Measurements from ENCODE around the gene LOX.
A peak's percentile ranks its signal among the peaks of the same experiment; 100 is the strongest.

The LOX gene

GRCh38 chr5:122078116-122079110 is at the start of gene LOX:
Gene LOX, minus strand, starts transcription at chr5:122078259. Its CDS starts 274 bp downstream, at chr5:122077985.
- peaks cover 17% of the 10 kb centered on the region for H3K4me1 Mint-ChIP-seq (ENCODE audit: low read depth)
- intact Hi-C loops (cut with micrococcal nuclease), result loop anchor here (10.0 kb wide), 1 partner anchor 114 kb away; the partner anchor contains the start of gene SRFBP1
- peak within 1 kb of the TSS; percentile 68 for H3K4me3 Mint-ChIP-seq
- no peaks in the 10 kb centered on the region for H3K36me3 Mint-ChIP-seq (ENCODE audit: low read depth)
- no peak within 1 kb of the TSS for H3K27ac Mint-ChIP-seq
- H3K27me3 Mint-ChIP-seq, result peaks cover 45% of the 10 kb centered on the region
- no peaks in the 10 kb centered on the region for H3K9me3 Mint-ChIP-seq

GRCh38 chr5:122126756-122127321 is 48.8 kb upstream of the LOX start:
- no peak overlapping the region for H3K4me3 Mint-ChIP-seq
- no peaks in the 10 kb centered on the region for H3K4me1 Mint-ChIP-seq (ENCODE audit: low read depth)
- H3K9me3 Mint-ChIP-seq, result no peaks in the 10 kb centered on the region
- no peaks in the 10 kb centered on the region for H3K27me3 Mint-ChIP-seq
- intact Hi-C loops (cut with micrococcal nuclease), result no loop called here
- H3K36me3 Mint-ChIP-seq (ENCODE audit: low read depth), result no peaks in the 10 kb centered on the region
- no peak overlapping the region for H3K27ac Mint-ChIP-seq

- no peak overlapping the region for H3K4me3 Mint-ChIP-seq
- no peaks in the 10 kb centered on the region for H3K4me1 Mint-ChIP-seq (ENCODE audit: low read depth)
- H3K27ac Mint-ChIP-seq, result no peak overlapping the region
- H3K27me3 Mint-ChIP-seq, result no peaks in the 10 kb centered on the region
- intact Hi-C loops (cut with micrococcal nuclease), result no loop called here
- H3K36me3 Mint-ChIP-seq (ENCODE audit: low read depth), result no peaks in the 10 kb centered on the region
- H3K9me3 Mint-ChIP-seq, result no peaks in the 10 kb centered on the region
Observed at GRCh38 chr5:122126177-122126755, 48.2 kb upstream of the LOX start.

GRCh38 chr5:122124766-122125165 is 46.7 kb upstream of the LOX start:
- Mint-ChIP-seq H3K4me3 (no peak overlapping the region), H3K27ac (no peak overlapping the region), H3K36me3 (ENCODE audit: low read depth) (no peaks in the 10 kb centered on the region), H3K4me1 (ENCODE audit: low read depth) (no peaks in the 10 kb centered on the region), H3K27me3 (no peaks in the 10 kb centered on the region), H3K9me3 (no peaks in the 10 kb centered on the region)
- intact Hi-C loops (cut with micrococcal nuclease), result no loop called here

GRCh38 chr5:122121479-122122465 is 43.7 kb upstream of the LOX start:
- H3K4me1 Mint-ChIP-seq (ENCODE audit: low read depth), result no peaks in the 10 kb centered on the region

GRCh38 chr5:122120957-122121356 is 42.9 kb upstream of the LOX start:
- intact Hi-C loops (cut with micrococcal nuclease), result no loop called here
- no peak overlapping the region for H3K27ac Mint-ChIP-seq
- H3K4me3 Mint-ChIP-seq, result no peak overlapping the region
- no peaks in the 10 kb centered on the region for H3K4me1 Mint-ChIP-seq (ENCODE audit: low read depth)
- H3K9me3 Mint-ChIP-seq, result no peaks in the 10 kb centered on the region
- H3K27me3 Mint-ChIP-seq, result no peaks in the 10 kb centered on the region
- H3K36me3 Mint-ChIP-seq (ENCODE audit: low read depth), result no peaks in the 10 kb centered on the region

More at GRCh38 chr5:122121479-122122465, 43.7 kb upstream of the LOX start:
- no peaks in the 10 kb centered on the region for H3K27me3 Mint-ChIP-seq
- H3K27ac Mint-ChIP-seq, result no peak overlapping the region
- H3K9me3 Mint-ChIP-seq, result no peaks in the 10 kb centered on the region
- H3K4me3 Mint-ChIP-seq, result no peak overlapping the region
- intact Hi-C loops (cut with micrococcal nuclease), result no loop called here
- no peaks in the 10 kb centered on the region for H3K36me3 Mint-ChIP-seq (ENCODE audit: low read depth)

GRCh38 chr5:122120493-122120892 is 42.4 kb upstream of the LOX start:
- no peaks in the 10 kb centered on the region for H3K4me1 Mint-ChIP-seq (ENCODE audit: low read depth)
- H3K36me3 Mint-ChIP-seq (ENCODE audit: low read depth), result no peaks in the 10 kb centered on the region
- H3K27me3 Mint-ChIP-seq, result no peaks in the 10 kb centered on the region
- H3K4me3 Mint-ChIP-seq, result no peak overlapping the region
- intact Hi-C loops (cut with micrococcal nuclease), result no loop called here
- no peaks in the 10 kb centered on the region for H3K9me3 Mint-ChIP-seq
- H3K27ac Mint-ChIP-seq, result no peak overlapping the region

GRCh38 chr5:122119205-122119604 is 41.1 kb upstream of the LOX start:
- no peaks in the 10 kb centered on the region for H3K4me1 Mint-ChIP-seq (ENCODE audit: low read depth)
- H3K27ac Mint-ChIP-seq, result no peak overlapping the region
- H3K4me3 Mint-ChIP-seq, result no peak overlapping the region
- H3K36me3 Mint-ChIP-seq (ENCODE audit: low read depth), result no peaks in the 10 kb centered on the region
- no peaks in the 10 kb centered on the region for H3K9me3 Mint-ChIP-seq
- H3K27me3 Mint-ChIP-seq, result no peaks in the 10 kb centered on the region
- intact Hi-C loops (cut with micrococcal nuclease), result no loop called here

GRCh38 chr5:122118356-122118948 is 40.4 kb upstream of the LOX start:
- no peaks in the 10 kb centered on the region for H3K27me3 Mint-ChIP-seq
- H3K4me1 Mint-ChIP-seq (ENCODE audit: low read depth), result no peaks in the 10 kb centered on the region
- intact Hi-C loops (cut with micrococcal nuclease), result no loop called here
- H3K4me3 Mint-ChIP-seq, result no peak overlapping the region
- no peak overlapping the region for H3K27ac Mint-ChIP-seq
- H3K36me3 Mint-ChIP-seq (ENCODE audit: low read depth), result no peaks in the 10 kb centered on the region
- no peaks in the 10 kb centered on the region for H3K9me3 Mint-ChIP-seq

- Mint-ChIP-seq H3K4me3 (no peak overlapping the region), H3K4me1 (ENCODE audit: low read depth) (no peaks in the 10 kb centered on the region), H3K27me3 (no peaks in the 10 kb centered on the region), H3K9me3 (no peaks in the 10 kb centered on the region), H3K27ac (no peak overlapping the region), H3K36me3 (ENCODE audit: low read depth) (no peaks in the 10 kb centered on the region)
- intact Hi-C loops (cut with micrococcal nuclease), result no loop called here
Observed at GRCh38 chr5:122114501-122114900, 36.4 kb upstream of the LOX start.

- Mint-ChIP-seq H3K9me3 (no peaks in the 10 kb centered on the region), H3K4me1 (ENCODE audit: low read depth) (no peaks in the 10 kb centered on the region), H3K27me3 (no peaks in the 10 kb centered on the region), H3K4me3 (no peak overlapping the region), H3K27ac (no peak overlapping the region), H3K36me3 (ENCODE audit: low read depth) (no peaks in the 10 kb centered on the region)
- intact Hi-C loops (cut with micrococcal nuclease), result no loop called here
Observed at GRCh38 chr5:122112733-122113558, 34.9 kb upstream of the LOX start.

GRCh38 chr5:122112063-122112462 is 34.0 kb upstream of the LOX start:
- intact Hi-C loops (cut with micrococcal nuclease), result no loop called here
- Mint-ChIP-seq H3K4me3 (no peak overlapping the region), H3K27me3 (no peaks in the 10 kb centered on the region), H3K36me3 (ENCODE audit: low read depth) (no peaks in the 10 kb centered on the region), H3K9me3 (no peaks in the 10 kb centered on the region), H3K27ac (no peak overlapping the region), H3K4me1 (ENCODE audit: low read depth) (no peaks in the 10 kb centered on the region)
